CD14-positive monocyte (primary cell): Measurements from ENCODE around the gene ARNT2. TPM values are rescaled to one million over a fixed set of nuclear protein-coding genes. Genes with fewer than 3 reads are reported as not detected.

ENCODE experiments used
- DNase-seq, 3 donors: peaks; one replicate each; pipeline ENCODE4 v3.0.0-alpha.2; 2011 to 2022
- H2AFZ ChIP-seq: 2 replicates; pipeline ENCODE4 v1.6.0; 2012; ENCODE audit warnings: mild to moderate bottlenecking, low read depth, low read length, inconsistent platforms; ENCODE audit not compliant: insufficient read depth, poor library complexity, severe bottlenecking
- H3K27ac ChIP-seq, 2 donors: 1 replicate in 1 of 2; 2 replicates in 1 of 2; pipeline ENCODE4 v1.5.1; 2012 to 2013; ENCODE audit warnings: low read length in 2 of 2, control low read depth in 1 of 2, inconsistent platforms in 1 of 2, low read depth in 1 of 2, mild to moderate bottlenecking in 1 of 2
- H3K27me3 ChIP-seq, 2 donors: one replicate each; pipeline versions ENCODE4 v1.6.0 to v1.6.1; 2011 to 2013; ENCODE audit warnings: low read length in 2 of 2; ENCODE audit not compliant: control insufficient read depth in 2 of 2, insufficient read depth in 2 of 2
- H3K36me3 ChIP-seq, 2 donors: replicated peaks in 1 of 2; 1 replicate in 1 of 2; 2 replicates in 1 of 2; pipeline versions ENCODE4 v1.5.1 to v1.6.1; 2012 to 2013; ENCODE audit warnings: low read length in 2 of 2, control low read depth in 1 of 2, inconsistent platforms in 1 of 2, mild to moderate bottlenecking in 1 of 2; ENCODE audit not compliant: insufficient read depth in 2 of 2, control insufficient read depth in 1 of 2
- H3K4me1 ChIP-seq, 2 donors: 1 replicate in 1 of 2; 2 replicates in 1 of 2; pipeline versions ENCODE4 v1.5.1 to v1.6.1; 2012 to 2013; ENCODE audit warnings: low read length in 2 of 2, control low read depth in 1 of 2, inconsistent platforms in 1 of 2, mild to moderate bottlenecking in 1 of 2, moderate library complexity in 1 of 2; ENCODE audit not compliant: insufficient read depth in 2 of 2, control insufficient read depth in 1 of 2
- H3K4me2 ChIP-seq: replicated peaks from 2 replicates; pipeline ENCODE3; 2012; ENCODE audit warnings: low read length, moderate library complexity, mild to moderate bottlenecking; ENCODE audit not compliant: poor library complexity, severe bottlenecking; ENCODE audit errors: extremely low read depth
- H3K4me3 ChIP-seq, 3 experiments: fragments of 200-600 bp in 1 of 3; sonication (generic) in 1 of 3; replicated peaks in 1 of 3; 1 replicate in 2 of 3; 2 replicates in 1 of 3; pipeline ENCODE4 v1.5.1; 2011 to 2013; ENCODE audit warnings: low read length in 3 of 3, mild to moderate bottlenecking in 3 of 3, control low read depth in 2 of 3, low read depth in 2 of 3, inconsistent platforms in 1 of 3, moderate library complexity in 1 of 3
- H3K79me2 ChIP-seq: 2 replicates; pipeline ENCODE4 v1.6.0; 2012; ENCODE audit warnings: mild to moderate bottlenecking, control low read depth, inconsistent platforms, low read length, moderate library complexity; ENCODE audit not compliant: insufficient read depth
- H3K9ac ChIP-seq: 2 replicates; pipeline ENCODE4 v1.6.0; 2017; ENCODE audit warnings: low read length, mild to moderate bottlenecking; ENCODE audit not compliant: insufficient read depth, poor library complexity, severe bottlenecking
- H3K9me3 ChIP-seq, 2 donors: replicated peaks in 1 of 2; 1 replicate in 1 of 2; 2 replicates in 1 of 2; pipeline versions ENCODE4 v1.5.1 to v1.6.1; 2012 to 2013; ENCODE audit warnings: low read length in 2 of 2, control low read depth in 1 of 2; ENCODE audit not compliant: control insufficient read depth in 1 of 2, insufficient read depth in 1 of 2
- H4K20me1 ChIP-seq: 2 replicates; pipeline ENCODE4 v1.6.0; 2012; ENCODE audit warnings: mild to moderate bottlenecking, low read length, control low read depth, moderate library complexity; ENCODE audit not compliant: insufficient read depth
- H3K27ac Mint-ChIP-seq, 7 donors: one replicate each; pipeline ENCODE4 v1.8.0; 2020; ENCODE audit warnings: mild to moderate bottlenecking in 7 of 7, mixed read lengths in 7 of 7, moderate library complexity in 6 of 7, inconsistent platforms in 2 of 7
- H3K27me3 Mint-ChIP-seq, 3 donors: one replicate each; pipeline ENCODE4 v1.8.0; 2021 to 2022; ENCODE audit warnings: low read depth in 3 of 3, mild to moderate bottlenecking in 3 of 3, mixed read lengths in 3 of 3, moderate library complexity in 3 of 3, inconsistent platforms in 1 of 3
- H3K36me3 Mint-ChIP-seq, 2 donors: one replicate each; pipeline ENCODE4 v1.8.0; 2020; ENCODE audit warnings: mixed read lengths in 2 of 2, inconsistent platforms in 1 of 2, mild to moderate bottlenecking in 1 of 2
- H3K4me1 Mint-ChIP-seq: one replicate; pipeline ENCODE4 v1.8.0; 2020; ENCODE audit warnings: mild to moderate bottlenecking, mixed read lengths
- H3K4me3 Mint-ChIP-seq, 2 donors: one replicate each; pipeline ENCODE4 v1.8.0; 2020; ENCODE audit warnings: mild to moderate bottlenecking in 2 of 2, mixed read lengths in 2 of 2, moderate library complexity in 1 of 2
- H3K9me3 Mint-ChIP-seq, 7 donors: one replicate each; pipeline ENCODE4 v1.8.0; 2020 to 2022; ENCODE audit warnings: mixed read lengths in 7 of 7, mild to moderate bottlenecking in 6 of 7, moderate library complexity in 6 of 7, inconsistent platforms in 2 of 7
- whole genome bisulfite sequencing: methylation state at CpG from one replicate; pipeline ENCODE4 v1.1.5; 2013; ENCODE audit warnings: missing lambda C conversion rate; ENCODE audit not compliant: insufficient coverage; 5-methylcytosine and 5-hydroxymethylcytosine counted together
- intact Hi-C, 2 donors: fragments of 100-400 bp; cut with micrococcal nuclease; formaldehyde crosslinking; loops; one replicate each; pipeline versions ENCODE4 v1.15.0 to v1.15.1; 2023
- polyA plus RNA-seq, 3 donors: library from polyadenylated mRNA; depleted of rRNA in 1 of 3; unstranded in 2 of 3; stranded (reverse) in 1 of 3; fragments of 300-500 nt in 2 of 3; fragments of >200 nt in 1 of 3; fragmentation: Illumina TruSeq in 2 of 3; gene quantifications; 1 replicate in 2 of 3; 2 replicates in 1 of 3; pipeline ENCODE4 v1.2.3, GENCODE V29; 2012 to 2021
- TF ChIP-seq, protein P1 (sequence below): fragments of 200-600 bp; IDR thresholded peaks from one replicate; pipeline ENCODE4 v1.8.0; 2022; ENCODE audit warnings: antibody characterized with exemption, mild to moderate bottlenecking

ARNT2 gene
- polyA plus RNA-seq, 3 donors, result not detected

DNA sequence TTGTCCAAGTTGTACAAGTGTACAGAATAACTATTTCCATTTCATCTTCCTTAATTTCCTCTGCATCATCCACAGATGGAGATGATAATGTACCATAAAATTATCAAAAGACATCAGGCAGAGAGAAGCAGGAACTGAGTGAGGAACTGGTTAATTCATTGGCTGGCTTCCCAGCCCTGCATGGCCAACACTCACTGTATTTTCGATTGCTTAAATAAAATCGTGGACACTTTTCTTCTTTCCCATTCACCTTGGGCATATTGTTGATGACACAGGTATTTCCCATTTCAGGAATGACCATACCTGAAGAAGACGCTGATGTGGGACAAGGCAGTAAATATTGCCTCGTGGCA is 146.7 kb downstream of the ARNT2 start:
- peaks cover 3 to 7% (median 4%) of the 10 kb centered on the region in 3 donors for H3K27me3 Mint-ChIP-seq
- Histone ChIP-seq H3K9me3 (no peaks in the 10 kb centered on the region), H3K4me1 (no peaks in the 10 kb centered on the region), H3K27ac (no peak overlapping the region), H3K79me2 (no peaks in the 10 kb centered on the region), H2AFZ (no peak overlapping the region), H3K4me2 (no peak overlapping the region), H3K4me3 (no peak overlapping the region), H4K20me1 (no peaks in the 10 kb centered on the region), H3K27me3 (peaks cover 0 to 2% of the 10 kb centered on the region in 2 donors), H3K9ac (no peak overlapping the region), H3K36me3 (no peaks in the 10 kb centered on the region)
- no peaks in the 10 kb centered on the region for H3K4me1 Mint-ChIP-seq
- H3K4me3 Mint-ChIP-seq, result no peak overlapping the region
- DNase-seq, result no peak
- WGBS, result 44% methylated on average over 2 of the region's 4 CpGs
- TF ChIP-seq, protein P1, sequence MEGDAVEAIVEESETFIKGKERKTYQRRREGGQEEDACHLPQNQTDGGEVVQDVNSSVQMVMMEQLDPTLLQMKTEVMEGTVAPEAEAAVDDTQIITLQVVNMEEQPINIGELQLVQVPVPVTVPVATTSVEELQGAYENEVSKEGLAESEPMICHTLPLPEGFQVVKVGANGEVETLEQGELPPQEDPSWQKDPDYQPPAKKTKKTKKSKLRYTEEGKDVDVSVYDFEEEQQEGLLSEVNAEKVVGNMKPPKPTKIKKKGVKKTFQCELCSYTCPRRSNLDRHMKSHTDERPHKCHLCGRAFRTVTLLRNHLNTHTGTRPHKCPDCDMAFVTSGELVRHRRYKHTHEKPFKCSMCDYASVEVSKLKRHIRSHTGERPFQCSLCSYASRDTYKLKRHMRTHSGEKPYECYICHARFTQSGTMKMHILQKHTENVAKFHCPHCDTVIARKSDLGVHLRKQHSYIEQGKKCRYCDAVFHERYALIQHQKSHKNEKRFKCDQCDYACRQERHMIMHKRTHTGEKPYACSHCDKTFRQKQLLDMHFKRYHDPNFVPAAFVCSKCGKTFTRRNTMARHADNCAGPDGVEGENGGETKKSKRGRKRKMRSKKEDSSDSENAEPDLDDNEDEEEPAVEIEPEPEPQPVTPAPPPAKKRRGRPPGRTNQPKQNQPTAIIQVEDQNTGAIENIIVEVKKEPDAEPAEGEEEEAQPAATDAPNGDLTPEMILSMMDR, result no peak
- no peaks in the 10 kb centered on the region for H3K36me3 Mint-ChIP-seq
- intact Hi-C loops, result no loop called here
- H3K27ac Mint-ChIP-seq, result no peak overlapping the region
- H3K9me3 Mint-ChIP-seq, result peaks cover 0 to 3% (median 0%) of the 10 kb centered on the region in 7 donors

- TF ChIP-seq, protein P1, result no peak
- no peaks in the 10 kb centered on the region for H3K79me2 ChIP-seq
- no peaks in the 10 kb centered on the region for H3K36me3 Mint-ChIP-seq
- H3K4me1 Mint-ChIP-seq, result no peaks in the 10 kb centered on the region
- no peak overlapping the region for H3K4me3 ChIP-seq
- H3K36me3 ChIP-seq, result no peaks in the 10 kb centered on the region
- H2AFZ ChIP-seq, result no peak overlapping the region
- H3K27ac Mint-ChIP-seq, result no peak overlapping the region
- H3K27me3 Mint-ChIP-seq, result peaks cover 3 to 7% (median 4%) of the 10 kb centered on the region in 3 donors
- no peak overlapping the region for H3K27ac ChIP-seq
- no peaks in the 10 kb centered on the region for H3K4me1 ChIP-seq
- H3K4me3 Mint-ChIP-seq, result no peak overlapping the region
- no peak overlapping the region for H3K9ac ChIP-seq
- peaks cover 0 to 2% of the 10 kb centered on the region in 2 donors for H3K27me3 ChIP-seq
- DNase-seq, result no peak
- no peaks in the 10 kb centered on the region for H3K9me3 ChIP-seq
- H4K20me1 ChIP-seq, result no peaks in the 10 kb centered on the region
- H3K4me2 ChIP-seq, result no peak overlapping the region
- 81% methylated on average over 2 of the region's 3 CpGs for WGBS
- H3K9me3 Mint-ChIP-seq, result peaks cover 0 to 3% (median 0%) of the 10 kb centered on the region in 7 donors
- intact Hi-C loops, result no loop called here
Observed at GRCh38 chr15:80551348-80551747, 147.2 kb downstream of the ARNT2 start.
